ENCODE results near the gene LRRC8A.

- TF ChIP-seq, protein P1, sequence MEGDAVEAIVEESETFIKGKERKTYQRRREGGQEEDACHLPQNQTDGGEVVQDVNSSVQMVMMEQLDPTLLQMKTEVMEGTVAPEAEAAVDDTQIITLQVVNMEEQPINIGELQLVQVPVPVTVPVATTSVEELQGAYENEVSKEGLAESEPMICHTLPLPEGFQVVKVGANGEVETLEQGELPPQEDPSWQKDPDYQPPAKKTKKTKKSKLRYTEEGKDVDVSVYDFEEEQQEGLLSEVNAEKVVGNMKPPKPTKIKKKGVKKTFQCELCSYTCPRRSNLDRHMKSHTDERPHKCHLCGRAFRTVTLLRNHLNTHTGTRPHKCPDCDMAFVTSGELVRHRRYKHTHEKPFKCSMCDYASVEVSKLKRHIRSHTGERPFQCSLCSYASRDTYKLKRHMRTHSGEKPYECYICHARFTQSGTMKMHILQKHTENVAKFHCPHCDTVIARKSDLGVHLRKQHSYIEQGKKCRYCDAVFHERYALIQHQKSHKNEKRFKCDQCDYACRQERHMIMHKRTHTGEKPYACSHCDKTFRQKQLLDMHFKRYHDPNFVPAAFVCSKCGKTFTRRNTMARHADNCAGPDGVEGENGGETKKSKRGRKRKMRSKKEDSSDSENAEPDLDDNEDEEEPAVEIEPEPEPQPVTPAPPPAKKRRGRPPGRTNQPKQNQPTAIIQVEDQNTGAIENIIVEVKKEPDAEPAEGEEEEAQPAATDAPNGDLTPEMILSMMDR (conservative IDR thresholded peaks at IDR 0.05; ENCODE audit: low read length) = no peak
- no peak for TF ChIP-seq EZH2phosphoT487 (IDR thresholded peaks at IDR 0.05; ENCODE audit: borderline replicate concordance, low read depth, low read length)
Measured at GRCh38 chr9:128910906-128911305, 29.0 kb downstream of the LRRC8A start.

Measured in OCI-LY7 (cell line).